ENCODE data around the gene TAF6. TPM values are rescaled to one million over a fixed set of nuclear protein-coding genes. Genes with fewer than 3 reads are reported as not detected.

The TAF6 gene
- total and polyA plus RNA-seq, 9 of the 15 experiments (the other 6 are each of a cell fraction or from before 2014, with no cell fraction given), result 0.78 to 78.7 (median 21.3) TPM

DNA sequence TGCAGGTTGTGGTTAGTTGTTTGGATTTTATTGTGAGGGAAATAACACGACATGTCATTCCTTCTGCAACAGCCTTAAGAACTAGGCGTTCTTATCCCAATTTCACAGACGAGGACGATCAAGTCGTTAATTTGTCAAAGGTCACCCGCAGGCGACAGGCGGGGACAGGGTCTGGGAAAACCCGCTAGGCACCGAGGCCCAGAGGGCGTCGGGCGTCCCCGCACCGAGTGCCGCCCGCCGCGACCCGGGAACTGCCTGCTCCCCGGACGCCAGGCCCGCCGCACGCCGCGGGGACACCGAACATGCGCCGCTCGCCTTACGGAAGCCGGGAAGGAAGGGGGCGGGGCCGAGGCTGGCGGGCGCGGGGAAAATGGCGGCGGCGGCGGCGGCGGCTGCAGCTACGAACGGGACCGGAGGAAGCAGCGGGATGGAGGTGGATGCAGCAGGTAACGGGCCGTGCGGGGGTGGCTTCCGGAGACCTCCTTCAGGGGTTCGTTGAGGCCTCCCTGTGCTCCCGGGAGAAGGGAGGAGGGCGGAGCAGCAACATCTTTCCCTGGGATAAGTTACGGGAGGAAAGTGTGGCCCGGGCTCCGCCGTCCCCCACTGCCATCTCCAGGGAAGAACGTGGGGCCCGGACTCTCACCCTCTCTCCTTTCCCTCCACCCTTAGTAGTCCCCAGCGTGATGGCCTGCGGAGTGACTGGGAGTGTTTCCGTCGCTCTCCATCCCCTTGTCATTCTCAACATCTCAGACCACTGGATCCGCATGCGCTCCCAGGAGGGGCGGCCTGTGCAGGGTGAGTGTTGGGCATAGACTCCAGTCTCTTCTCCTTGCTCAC is 30.3 kb downstream of the TAF6 start, which contains the start of gene COPS6 (continued):
- TF ChIP-seq, protein P1, sequence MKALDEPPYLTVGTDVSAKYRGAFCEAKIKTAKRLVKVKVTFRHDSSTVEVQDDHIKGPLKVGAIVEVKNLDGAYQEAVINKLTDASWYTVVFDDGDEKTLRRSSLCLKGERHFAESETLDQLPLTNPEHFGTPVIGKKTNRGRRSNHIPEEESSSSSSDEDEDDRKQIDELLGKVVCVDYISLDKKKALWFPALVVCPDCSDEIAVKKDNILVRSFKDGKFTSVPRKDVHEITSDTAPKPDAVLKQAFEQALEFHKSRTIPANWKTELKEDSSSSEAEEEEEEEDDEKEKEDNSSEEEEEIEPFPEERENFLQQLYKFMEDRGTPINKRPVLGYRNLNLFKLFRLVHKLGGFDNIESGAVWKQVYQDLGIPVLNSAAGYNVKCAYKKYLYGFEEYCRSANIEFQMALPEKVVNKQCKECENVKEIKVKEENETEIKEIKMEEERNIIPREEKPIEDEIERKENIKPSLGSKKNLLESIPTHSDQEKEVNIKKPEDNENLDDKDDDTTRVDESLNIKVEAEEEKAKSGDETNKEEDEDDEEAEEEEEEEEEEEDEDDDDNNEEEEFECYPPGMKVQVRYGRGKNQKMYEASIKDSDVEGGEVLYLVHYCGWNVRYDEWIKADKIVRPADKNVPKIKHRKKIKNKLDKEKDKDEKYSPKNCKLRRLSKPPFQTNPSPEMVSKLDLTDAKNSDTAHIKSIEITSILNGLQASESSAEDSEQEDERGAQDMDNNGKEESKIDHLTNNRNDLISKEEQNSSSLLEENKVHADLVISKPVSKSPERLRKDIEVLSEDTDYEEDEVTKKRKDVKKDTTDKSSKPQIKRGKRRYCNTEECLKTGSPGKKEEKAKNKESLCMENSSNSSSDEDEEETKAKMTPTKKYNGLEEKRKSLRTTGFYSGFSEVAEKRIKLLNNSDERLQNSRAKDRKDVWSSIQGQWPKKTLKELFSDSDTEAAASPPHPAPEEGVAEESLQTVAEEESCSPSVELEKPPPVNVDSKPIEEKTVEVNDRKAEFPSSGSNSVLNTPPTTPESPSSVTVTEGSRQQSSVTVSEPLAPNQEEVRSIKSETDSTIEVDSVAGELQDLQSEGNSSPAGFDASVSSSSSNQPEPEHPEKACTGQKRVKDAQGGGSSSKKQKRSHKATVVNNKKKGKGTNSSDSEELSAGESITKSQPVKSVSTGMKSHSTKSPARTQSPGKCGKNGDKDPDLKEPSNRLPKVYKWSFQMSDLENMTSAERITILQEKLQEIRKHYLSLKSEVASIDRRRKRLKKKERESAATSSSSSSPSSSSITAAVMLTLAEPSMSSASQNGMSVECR (CRISPR knock-in tag; IDR thresholded peaks at IDR 0.05), result peak; percentile 95
- TF ChIP-seq ZNF133 (CRISPR knock-in tag; IDR thresholded peaks at IDR 0.05) (no peak), KHSRP (IDR thresholded peaks at IDR 0.05) (no peak), JUN (IDR thresholded peaks at IDR 0.05; ENCODE audit: borderline replicate concordance, low read depth, low read length) (0 out of 2 replicates have a peak, but pooled peaks have one; percentile 46), JUN (CRISPR knock-in tag; IDR thresholded peaks at IDR 0.05; ENCODE audit: borderline replicate concordance) (peak; percentile 98), PHF20 (IDR thresholded peaks at IDR 0.05; ENCODE audit: partially characterized antibody) (peak; percentile 90), ZNF785 (CRISPR knock-in tag; IDR thresholded peaks at IDR 0.05) (no peak), MEF2A (IDR thresholded peaks at IDR 0.05; ENCODE audit: control insufficient read depth, low read depth, low read length) (no peak), ZC3H8 (IDR thresholded peaks at IDR 0.05) (no peak), SP1 (CRISPR knock-in tag; IDR thresholded peaks at IDR 0.05) (peak; percentile 100), ZNF184 (CRISPR knock-in tag; IDR thresholded peaks at IDR 0.05) (no peak), ZKSCAN8 (CRISPR knock-in tag; IDR thresholded peaks at IDR 0.05) (no peak), XRCC3 (IDR thresholded peaks at IDR 0.05) (no peak), TCF3 (CRISPR knock-in tag; IDR thresholded peaks at IDR 0.05) (no peak), ARHGAP35 (IDR thresholded peaks at IDR 0.05; ENCODE audit: partially characterized antibody) (no peak), RBM15 (IDR thresholded peaks at IDR 0.05; ENCODE audit: insufficient read depth, low read length) (no peak)
- TF ChIP-seq, protein P2, sequence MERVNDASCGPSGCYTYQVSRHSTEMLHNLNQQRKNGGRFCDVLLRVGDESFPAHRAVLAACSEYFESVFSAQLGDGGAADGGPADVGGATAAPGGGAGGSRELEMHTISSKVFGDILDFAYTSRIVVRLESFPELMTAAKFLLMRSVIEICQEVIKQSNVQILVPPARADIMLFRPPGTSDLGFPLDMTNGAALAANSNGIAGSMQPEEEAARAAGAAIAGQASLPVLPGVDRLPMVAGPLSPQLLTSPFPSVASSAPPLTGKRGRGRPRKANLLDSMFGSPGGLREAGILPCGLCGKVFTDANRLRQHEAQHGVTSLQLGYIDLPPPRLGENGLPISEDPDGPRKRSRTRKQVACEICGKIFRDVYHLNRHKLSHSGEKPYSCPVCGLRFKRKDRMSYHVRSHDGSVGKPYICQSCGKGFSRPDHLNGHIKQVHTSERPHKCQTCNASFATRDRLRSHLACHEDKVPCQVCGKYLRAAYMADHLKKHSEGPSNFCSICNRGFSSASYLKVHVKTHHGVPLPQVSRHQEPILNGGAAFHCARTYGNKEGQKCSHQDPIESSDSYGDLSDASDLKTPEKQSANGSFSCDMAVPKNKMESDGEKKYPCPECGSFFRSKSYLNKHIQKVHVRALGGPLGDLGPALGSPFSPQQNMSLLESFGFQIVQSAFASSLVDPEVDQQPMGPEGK (CRISPR knock-in tag; IDR thresholded peaks at IDR 0.05; ENCODE audit: borderline replicate concordance), result no peak
- TF ChIP-seq, protein P3, sequence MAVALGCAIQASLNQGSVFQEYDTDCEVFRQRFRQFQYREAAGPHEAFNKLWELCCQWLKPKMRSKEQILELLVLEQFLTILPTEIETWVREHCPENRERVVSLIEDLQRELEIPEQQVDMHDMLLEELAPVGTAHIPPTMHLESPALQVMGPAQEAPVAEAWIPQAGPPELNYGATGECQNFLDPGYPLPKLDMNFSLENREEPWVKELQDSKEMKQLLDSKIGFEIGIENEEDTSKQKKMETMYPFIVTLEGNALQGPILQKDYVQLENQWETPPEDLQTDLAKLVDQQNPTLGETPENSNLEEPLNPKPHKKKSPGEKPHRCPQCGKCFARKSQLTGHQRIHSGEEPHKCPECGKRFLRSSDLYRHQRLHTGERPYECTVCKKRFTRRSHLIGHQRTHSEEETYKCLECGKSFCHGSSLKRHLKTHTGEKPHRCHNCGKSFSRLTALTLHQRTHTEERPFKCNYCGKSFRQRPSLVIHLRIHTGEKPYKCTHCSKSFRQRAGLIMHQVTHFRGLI (CRISPR knock-in tag; IDR thresholded peaks at IDR 0.05), result 0 out of 2 replicates have a peak, but pooled peaks have one; percentile 40
- TF ChIP-seq, protein P4, sequence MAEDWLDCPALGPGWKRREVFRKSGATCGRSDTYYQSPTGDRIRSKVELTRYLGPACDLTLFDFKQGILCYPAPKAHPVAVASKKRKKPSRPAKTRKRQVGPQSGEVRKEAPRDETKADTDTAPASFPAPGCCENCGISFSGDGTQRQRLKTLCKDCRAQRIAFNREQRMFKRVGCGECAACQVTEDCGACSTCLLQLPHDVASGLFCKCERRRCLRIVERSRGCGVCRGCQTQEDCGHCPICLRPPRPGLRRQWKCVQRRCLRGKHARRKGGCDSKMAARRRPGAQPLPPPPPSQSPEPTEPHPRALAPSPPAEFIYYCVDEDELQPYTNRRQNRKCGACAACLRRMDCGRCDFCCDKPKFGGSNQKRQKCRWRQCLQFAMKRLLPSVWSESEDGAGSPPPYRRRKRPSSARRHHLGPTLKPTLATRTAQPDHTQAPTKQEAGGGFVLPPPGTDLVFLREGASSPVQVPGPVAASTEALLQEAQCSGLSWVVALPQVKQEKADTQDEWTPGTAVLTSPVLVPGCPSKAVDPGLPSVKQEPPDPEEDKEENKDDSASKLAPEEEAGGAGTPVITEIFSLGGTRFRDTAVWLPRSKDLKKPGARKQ (CRISPR knock-in tag; IDR thresholded peaks at IDR 0.05), result no peak

All from K562 (cell line).